HG03064 (cell line): Measurements from ENCODE around the gene GGA3.
"Not testable (repeated sequence)": the region's sequence is repeated elsewhere in the genome, so short reads cannot be mapped to it uniquely, and the experiment has no call there.

Experiments used
- ATAC-seq: cut with Tn5 transposase; IDR thresholded peaks from one replicate; pipeline ENCODE4 v1.9.1; 2021; ENCODE audit warnings: low read depth; ENCODE audit not compliant: unreplicated experiment

The GGA3 gene

GRCh38 chr17:75227729-75228128, 33.7 kb downstream of the GGA3 start:
- no peak for ATAC-seq

- no peak for ATAC-seq
Measured at GRCh38 chr17:75225016-75225415, 36.4 kb downstream of the GGA3 start.

DNA sequence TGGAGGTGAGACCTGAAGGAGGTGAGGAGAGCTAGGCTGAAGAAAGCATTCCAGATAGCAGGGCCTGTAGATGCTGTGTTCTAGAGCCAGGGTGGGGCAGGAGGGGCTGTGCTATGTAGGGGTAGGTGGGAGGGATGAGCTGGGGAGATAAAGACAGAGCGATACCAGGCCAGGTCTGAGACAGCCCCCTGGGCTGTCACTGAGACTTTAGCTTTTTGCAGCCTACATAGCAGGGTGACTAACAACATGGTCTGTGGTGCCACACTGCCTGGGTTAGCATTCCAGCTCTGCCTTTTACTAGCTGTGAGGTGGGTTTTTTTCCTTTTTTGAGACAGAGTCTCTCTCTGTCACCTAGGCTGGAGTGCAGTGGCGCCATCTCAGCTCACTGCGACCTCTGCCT, 41.6 kb downstream of the GGA3 start:
- no peak for ATAC-seq

DNA sequence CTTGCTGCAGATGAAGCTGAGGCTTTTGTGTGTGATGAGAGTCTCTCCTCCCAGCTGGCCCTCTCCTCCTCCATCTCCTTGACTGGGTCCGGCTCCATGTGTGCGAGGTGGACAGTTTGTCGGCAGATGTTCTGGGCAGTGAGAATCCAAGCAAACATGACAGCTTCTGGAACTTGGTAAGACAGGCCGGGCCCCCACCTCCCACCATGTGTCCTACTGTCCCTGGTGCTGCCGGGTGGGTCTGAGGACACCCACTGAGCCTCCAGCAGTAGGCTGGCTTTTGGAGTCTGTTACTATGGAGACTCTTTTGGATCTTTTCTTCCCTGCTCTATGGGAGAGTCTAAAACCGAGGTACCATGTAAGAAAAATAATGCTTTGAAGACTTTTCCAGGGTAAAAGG, 43.3 kb downstream of the GGA3 start:
- ATAC-seq, result no peak

GRCh38 chr17:75209061-75209460, 52.3 kb downstream of the GGA3 start:
- ATAC-seq, result no peak

DNA sequence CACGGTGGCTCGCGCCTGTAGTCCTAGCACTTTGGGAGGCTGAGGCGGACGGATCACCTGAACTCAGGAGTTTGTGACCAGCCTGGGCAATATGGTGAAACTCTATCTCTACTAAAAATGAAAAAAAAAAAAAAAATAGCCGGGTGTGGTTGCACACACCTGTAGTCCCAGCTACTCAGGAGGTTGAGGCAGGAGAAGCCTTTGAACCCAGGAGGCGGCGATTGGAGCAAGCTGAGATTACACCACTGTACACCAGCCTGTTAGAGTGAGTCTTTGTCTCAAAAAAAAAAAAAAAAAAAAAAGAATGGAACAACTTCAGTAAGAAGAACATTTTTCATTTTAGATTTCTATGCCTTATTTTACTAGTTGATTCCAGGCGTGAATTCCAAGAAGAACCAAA, 53.2 kb downstream of the GGA3 start:
- ATAC-seq, result no peak

GRCh38 chr17:75207760-75208159, 53.6 kb downstream of the GGA3 start:
- ATAC-seq, result no peak

GRCh38 chr17:75207050-75207407, 54.4 kb downstream of the GGA3 start:
- not testable (repeated sequence) for ATAC-seq

DNA sequence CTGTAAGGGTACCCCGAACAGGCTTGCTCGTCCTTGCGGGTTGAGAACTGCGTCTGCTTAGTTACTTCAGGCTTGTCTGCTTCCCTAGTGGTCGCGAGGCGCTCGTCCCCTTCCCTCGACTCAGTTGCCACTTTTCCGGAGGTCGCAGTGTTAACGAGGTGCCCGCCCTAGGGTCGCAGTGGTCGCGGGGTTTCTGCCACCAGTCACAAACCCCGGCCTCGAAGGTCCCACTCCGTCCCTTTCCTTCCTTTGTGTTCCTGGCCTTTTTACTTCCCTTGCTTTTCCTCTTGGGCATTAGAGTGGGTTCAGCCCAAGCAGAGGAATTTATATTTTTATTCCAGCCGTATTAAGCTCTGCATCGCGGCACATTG, 55.6 kb downstream of the GGA3 start:
- no peak for ATAC-seq

DNA sequence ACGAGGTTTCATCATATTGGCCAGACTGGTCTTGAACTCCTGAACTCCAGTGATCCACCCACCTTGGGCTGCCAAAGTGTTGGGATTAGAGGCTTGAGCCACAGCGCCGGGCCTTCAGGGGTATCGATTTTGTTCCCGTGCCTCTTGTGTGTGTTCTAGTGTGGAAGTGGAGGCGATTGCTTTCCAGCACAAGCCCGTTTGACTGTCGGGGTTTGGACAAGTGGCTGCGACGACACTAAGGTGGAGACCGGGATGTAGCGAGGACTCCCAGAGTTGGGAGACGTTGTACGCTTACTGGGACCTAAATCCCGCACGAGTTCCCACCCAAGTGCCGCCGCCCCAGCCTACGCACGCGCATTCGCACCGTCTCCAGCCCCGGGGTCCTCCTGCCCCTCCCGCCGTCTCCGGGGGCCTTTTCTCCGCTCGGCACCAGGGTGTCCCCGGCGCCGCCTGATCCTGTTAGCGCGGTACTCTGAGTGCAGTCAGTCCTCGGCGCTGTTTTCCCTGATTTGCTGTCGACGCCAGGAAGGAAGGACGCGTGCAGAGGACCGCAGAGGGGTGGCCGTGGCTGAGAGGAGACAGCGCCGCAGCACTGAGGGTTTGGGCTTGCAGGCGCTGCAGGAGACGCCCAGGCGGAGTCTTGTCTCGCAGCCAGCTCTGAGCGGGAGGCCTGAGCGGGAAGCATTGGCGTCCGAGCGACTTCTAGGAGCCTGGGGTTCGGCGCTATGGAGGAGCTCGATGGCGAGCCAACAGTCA, 56.2 kb downstream of the GGA3 start, which contains the start of gene NUP85:
Gene NUP85, plus strand, starts transcription at position 643 of the 756 bp plus-strand sequence. Its CDS starts 83 bp downstream, at position 726.
- peak; percentile 68 for ATAC-seq

DNA sequence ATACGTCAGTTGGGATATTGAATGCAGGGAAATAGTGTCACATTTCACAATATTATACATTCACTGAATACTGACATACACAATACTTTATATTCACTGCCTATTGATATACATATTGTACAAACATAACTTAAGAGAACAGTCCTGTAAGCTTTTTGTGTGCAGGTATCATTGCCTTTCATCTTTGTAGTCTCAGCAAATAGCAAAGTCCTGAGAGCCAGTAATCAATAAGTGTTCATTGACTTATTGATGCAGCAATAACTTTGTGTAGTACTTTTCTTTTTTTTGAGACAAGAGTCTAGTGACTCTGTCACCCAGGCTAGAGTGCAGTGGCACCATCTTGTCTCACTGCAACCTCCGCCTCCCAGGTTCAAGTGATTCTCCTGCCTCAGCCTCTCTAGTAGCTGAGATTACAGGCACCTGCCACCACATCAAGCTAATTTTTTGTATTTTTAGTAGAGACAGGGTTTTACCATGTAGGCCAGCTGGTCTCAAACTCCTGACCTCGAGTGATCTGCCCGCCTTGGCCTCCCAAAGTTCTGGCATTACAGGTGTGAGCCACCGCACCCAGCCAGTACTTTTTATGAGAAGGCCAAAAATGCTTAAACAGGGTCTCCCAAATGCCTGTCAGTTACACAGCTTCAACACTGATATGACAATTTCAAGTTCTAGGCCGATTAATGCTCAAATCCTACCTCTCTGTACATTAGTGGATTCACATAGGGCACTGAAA, 61.4 kb downstream of the GGA3 start:
- no peak for ATAC-seq

DNA sequence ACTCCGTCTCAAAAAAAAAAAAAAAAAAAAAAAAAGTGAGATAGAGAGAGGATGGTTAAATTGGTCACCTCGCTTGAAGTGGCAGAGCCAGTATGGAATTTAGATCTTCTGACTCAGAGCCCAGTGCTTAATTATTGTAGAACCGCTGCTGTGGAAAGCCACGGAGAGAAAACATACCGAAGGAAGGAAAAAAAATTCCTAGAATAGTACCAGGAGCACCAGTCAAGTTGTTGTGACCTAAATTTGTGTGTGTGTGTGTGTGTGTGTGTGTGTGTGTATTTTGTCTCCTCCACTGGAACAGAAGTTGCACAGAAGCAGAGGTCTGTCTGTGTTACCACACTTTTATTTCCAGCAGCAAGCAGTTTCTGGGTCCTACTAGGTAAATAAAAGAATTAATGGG, 66.5 kb downstream of the GGA3 start:
- no peak for ATAC-seq

GRCh38 chr17:75191584-75191983, 69.8 kb downstream of the GGA3 start:
- no peak for ATAC-seq

- ATAC-seq, result no peak
Measured at GRCh38 chr17:75188614-75189013, 72.8 kb downstream of the GGA3 start.
